Sigmoid colon (tissue), 4 donors: ENCODE measurements around the gene RND3.

ENCODE experiments used
- EP300 ChIP-seq, 4 donors: sonication (generic); formaldehyde crosslinking; IDR thresholded peaks; one replicate each; pipeline ENCODE4 v1.6.1; 2017; ENCODE audit warnings: antibody characterized with exemption in 4 of 4
- POLR2A ChIP-seq, 2 donors: fragments of 450-650 bp; IDR thresholded peaks; one replicate each; pipeline ENCODE4 v1.6.1; 2016; ENCODE audit warnings: antibody characterized with exemption in 2 of 2, mild to moderate bottlenecking in 2 of 2, moderate library complexity in 2 of 2
- TF ChIP-seq, protein P1 (sequence below), 4 experiments: fragments of 450-650 bp in 3 of 4; fragments of 200-600 bp in 1 of 4; IDR thresholded peaks; one replicate each; pipeline ENCODE4 v1.5.1; 2016 to 2019; ENCODE audit warnings: antibody characterized with exemption in 4 of 4, mild to moderate bottlenecking in 3 of 4, moderate library complexity in 2 of 4

DNA sequence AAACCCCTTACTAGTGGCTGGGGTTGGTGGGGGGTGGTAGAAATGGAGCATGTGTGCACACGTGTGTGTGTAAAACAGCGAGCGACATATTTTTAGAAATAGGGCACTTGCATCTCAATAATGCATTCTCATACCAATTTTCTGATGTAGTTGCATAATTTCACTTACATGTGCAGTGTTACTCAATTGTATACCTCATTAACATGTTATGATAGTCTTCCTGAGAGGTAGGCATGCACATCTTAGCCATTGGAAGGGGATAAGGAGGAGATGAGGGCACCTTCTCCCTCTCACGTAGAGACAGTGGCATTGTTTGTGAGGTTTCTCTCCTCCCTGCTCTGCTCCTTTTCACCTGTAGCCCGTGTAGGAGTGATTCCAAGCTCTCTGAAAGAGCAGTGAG lies 44.6 kb upstream of the RND3 start:
- no peak for TF ChIP-seq EP300 (IDR thresholded peaks at IDR 0.05)
- TF ChIP-seq, protein P1, sequence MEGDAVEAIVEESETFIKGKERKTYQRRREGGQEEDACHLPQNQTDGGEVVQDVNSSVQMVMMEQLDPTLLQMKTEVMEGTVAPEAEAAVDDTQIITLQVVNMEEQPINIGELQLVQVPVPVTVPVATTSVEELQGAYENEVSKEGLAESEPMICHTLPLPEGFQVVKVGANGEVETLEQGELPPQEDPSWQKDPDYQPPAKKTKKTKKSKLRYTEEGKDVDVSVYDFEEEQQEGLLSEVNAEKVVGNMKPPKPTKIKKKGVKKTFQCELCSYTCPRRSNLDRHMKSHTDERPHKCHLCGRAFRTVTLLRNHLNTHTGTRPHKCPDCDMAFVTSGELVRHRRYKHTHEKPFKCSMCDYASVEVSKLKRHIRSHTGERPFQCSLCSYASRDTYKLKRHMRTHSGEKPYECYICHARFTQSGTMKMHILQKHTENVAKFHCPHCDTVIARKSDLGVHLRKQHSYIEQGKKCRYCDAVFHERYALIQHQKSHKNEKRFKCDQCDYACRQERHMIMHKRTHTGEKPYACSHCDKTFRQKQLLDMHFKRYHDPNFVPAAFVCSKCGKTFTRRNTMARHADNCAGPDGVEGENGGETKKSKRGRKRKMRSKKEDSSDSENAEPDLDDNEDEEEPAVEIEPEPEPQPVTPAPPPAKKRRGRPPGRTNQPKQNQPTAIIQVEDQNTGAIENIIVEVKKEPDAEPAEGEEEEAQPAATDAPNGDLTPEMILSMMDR (IDR thresholded peaks at IDR 0.05) = no peak
- no peak for TF ChIP-seq POLR2A (IDR thresholded peaks at IDR 0.05)
